NCI-H1105 (cell line): ENCODE measurements around the gene TMEM239.
"Not testable (repeated sequence)": the region's sequence is repeated elsewhere in the genome, so short reads cannot be mapped to it uniquely, and the experiment has no call there.

Experiments
- DNase-seq: peaks from one replicate; lab custom pipeline; 2025; lab: John Stamatoyannopoulos, UW

Gene TMEM239

DNA sequence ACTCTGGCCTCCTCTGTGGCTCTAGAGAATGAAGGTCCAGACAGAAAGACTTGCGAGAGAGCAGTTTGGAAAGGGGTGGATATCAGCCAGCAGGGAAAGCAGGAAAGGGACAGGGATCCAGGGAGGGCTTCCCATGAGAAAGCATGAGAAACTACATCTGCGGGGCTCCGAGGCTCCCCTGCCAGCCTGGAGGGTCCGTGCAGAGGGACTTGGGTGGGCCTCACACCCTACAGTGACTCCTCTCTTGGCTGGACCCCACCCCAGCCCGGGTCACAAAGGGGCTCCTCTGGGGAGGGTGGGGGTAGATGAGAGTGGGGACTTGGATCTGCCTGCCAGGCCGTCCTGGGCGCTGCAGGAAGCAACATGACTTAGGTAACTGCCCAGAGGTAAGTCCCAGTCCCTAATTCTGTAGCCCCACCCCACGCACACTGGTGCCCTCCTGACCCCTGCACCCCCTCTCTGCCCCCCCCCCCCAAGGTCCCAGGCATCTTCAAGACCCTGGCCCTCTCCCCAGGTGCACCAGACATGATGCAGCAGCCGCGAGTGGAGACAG lies at the start of gene TMEM239:
Gene TMEM239, plus strand, starts transcription at position 335 of the 553 bp plus-strand sequence. Its CDS starts 191 bp downstream, at position 526.
- no peak for DNase-seq

DNA sequence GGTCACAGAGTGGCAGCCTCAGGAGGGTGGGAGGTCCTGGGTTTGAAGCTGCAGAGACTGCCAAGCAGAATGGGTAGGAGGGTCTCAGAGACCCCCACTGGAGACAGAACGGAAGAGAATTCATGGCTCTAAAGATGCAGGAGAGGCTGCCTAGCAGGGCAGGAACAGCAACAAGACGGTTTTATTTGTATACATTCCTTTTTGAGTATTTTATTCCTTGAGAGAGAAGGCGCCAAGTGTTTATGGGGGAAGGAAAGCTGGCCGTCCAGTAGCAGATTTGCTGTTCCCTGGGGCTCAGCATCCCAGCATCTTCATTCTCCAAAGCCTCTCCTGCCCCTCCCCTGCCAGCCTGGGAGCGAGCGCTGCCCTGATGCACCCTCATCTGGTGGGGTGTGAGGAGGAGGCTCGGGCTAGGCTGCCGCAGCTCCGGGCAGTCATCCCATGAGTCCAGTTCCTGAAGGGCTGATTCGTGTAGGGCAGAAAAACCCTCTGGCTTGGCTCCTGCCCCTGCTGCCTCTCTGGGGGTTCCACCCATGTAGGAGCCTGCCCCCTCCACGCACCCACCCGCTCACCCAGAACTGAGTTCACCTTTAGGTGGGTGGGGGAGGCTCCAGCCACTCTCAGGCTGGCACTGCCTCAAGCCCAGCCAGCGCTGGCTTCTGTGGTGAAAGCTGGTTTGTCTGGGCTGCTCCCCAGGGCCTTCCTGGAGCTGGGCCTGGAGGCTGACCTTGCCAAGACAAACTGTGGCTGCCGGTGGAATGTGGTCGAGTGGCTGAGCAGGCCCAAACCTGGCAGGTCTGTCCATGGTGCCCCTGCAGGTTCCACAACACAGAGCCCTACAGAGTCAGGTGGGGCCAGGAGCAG lies 48.2 kb upstream of the TMEM239 start:
- DNase-seq, result no peak

DNA sequence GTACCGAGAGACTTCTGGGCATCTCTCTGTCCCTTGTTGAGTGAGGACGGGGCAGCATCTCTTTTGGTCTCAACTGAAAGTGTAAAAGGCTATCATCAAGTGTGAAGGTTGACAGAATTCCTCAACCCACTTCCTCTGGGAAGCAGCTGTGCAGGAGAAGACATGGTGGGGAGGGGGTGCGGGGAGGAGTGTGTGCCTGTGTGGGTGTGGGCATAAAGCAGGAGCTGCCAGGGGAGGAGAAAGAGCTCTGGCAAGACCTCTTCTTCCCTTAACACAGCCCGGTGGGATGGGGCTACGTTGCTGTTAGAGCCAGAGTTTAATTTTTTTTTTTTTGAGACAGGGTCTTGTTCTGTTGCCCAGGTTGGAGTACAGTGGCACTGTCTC lies 47.5 kb upstream of the TMEM239 start:
- DNase-seq, result no peak

DNA sequence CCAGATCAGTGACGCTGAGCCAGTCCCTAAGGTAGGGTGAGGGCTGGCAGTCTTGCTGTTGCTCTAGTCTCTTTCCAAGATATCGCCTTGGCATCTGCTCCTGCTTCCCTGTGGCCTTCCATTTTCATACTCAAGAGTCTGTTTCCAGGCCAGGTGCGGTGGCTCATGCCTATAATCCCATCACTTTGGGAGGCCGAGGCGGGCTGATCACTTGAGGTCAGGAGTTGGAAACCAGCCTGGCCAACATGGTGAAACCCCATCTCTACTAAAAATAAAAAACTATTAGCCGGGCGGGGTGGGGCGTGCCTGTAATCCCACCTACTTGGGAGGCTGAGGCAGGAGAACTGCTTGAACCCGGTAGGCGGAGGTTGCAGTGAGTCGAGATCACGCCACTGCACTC lies 46.1 kb upstream of the TMEM239 start:
- not testable (repeated sequence) for DNase-seq

DNA sequence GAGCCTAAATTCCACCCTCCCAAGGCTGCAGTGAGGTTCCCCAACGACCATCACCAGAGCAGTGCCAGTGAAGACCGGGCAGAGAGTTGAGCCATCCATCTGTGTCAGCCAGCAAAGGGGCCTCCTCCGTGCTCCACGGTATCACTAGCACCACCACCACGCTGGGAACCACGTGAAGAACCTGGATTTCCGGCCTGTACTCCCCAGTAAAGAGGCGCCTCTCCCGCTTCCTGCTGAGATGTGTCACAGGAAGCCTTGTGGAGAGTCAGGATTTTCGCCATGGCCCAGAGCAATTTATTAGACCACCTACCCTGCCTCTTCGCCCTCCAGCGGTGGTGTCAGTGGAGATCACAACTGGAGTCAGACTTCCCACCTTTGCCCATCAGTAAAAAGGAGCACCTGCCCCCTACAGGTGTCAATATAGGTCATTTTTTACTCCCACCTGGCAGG lies 44.5 kb upstream of the TMEM239 start:
- no peak for DNase-seq

DNA sequence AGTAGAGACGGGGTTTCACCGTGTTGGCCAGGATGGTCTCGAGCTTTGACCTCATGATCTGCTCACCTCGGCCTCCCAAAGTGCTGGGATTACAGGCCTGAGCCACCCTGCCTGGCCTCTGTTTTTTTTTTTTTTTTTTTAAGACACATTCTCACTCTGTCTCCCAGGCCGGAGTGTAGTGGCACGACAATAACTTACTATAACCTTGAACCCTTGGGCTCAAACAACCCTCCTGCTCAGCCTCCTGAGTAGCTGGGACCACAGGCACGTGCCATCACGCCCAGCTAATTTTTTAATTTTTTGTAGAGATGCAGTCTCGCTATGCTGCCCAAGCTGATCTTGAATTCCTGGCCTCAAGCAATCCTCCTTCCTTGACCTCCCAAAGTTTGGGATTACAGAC lies 42.4 kb upstream of the TMEM239 start:
- DNase-seq, result no peak

DNA sequence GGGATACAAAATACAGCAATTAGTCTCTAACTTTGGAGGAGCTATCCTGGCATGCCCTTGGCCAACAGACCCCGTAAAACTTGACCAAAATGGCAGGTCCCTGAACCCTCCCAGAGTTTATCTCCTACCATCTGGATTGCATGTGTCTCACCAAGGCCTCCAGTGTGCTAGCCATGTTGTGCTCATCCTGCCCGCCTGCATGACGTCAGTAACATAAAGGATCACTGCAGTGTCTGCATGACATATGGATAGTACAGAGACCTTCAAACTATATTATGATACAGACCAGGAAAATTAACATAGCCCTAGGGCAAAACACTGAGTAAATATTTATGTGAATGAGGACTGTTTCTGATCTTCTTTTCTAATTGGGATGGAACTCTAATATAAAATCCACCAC lies 41.0 kb upstream of the TMEM239 start:
- no peak for DNase-seq

DNA sequence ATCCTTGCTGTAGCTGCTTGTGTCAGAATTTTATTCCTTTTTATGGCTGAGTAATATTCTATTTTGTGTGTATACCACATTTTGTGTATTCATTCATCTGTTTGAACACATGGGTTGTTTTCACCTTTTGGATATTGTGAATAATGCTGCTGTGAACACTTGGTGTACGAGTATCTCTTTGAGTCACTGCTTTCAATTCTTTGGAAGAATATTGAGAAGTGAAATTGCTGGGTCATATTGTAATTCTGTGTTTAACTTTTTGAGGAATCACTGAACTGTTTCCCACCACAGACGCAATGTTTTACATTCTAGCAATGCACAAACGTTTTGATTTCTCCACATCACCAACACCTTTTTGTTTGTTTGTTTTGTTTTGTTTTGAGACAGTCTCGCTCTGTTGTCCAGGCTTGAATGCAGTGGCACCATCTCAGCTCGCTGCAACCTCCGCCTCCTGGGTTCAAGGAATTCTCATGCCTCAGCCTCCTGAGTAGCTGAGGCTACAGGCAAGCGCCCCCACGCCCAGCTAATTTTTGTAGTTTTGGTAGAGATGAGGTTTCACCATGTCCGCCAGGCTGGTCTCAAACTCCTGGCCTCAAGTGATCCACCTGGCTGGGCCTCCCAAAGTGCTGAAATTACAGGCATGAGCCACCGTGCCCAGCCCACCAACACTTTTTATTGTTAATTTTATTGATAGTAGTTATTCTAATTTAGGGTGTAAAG lies 37.4 kb upstream of the TMEM239 start:
- no peak for DNase-seq

DNA sequence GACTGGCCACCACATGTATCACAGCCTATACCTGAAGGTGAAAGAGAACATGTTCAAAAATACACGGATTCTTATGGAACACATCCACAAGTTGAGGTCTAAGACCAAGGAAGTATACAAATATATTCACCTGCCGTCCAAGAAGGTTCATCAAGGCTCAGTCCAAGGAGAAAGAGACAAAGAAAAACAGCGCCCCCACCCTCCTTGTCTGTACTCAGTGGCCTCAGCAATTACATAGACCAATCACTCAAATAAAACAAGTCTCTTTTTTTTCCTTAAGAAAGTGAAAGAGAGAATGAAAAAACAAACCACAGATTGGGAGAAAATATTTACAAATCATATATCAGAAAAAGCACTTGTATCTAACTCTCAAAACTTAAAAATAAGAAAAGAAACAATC lies 35.2 kb upstream of the TMEM239 start:
- DNase-seq, result no peak

DNA sequence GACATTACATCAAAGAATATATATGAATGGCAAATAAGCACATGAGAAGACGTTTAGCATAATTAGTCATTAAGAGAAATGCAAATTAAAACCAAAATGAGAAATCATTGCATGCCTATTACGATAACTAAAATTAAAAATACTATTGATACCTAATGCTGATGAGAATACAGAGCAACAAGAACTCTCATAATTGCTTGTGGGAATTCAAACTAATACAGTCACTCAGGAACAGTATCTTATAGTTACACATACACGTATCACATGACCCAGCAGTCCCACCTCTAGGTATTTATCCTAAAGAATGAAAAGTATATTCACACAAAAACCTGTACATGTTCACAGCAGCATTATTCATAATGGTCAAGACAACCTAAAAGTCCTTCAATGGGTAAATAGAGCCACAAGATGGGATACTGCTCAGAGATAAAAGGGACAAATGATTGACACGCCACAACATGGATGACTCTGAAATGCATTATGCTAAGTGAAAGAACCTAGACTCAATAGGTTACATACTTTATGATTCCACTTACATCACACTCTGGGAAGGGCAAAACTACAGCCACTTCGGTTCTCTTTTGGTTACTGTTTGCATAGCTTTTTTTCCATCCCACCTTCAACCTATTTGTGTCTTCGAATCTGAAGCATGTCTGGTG lies 32.1 kb upstream of the TMEM239 start:
- DNase-seq, result no peak

DNA sequence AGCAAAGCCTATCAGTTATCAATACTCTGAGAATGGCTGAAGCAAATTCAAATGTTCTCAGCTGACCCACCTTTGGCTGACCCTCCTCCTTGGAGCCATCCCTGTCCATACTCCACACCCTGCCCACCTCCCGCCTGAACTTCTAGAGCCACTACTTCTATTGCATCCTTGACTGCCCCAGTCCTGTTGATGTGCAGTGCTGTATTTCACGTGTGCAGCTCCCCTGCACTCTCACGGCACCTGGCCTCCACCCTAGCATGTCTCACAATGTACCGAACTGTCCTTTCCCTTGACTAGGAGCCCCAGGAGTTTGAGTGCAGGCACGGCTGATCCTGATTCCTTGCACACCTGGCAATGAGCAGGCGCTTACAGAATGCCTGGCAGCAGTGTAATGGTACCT lies 22.7 kb upstream of the TMEM239 start:
- no peak for DNase-seq

DNA sequence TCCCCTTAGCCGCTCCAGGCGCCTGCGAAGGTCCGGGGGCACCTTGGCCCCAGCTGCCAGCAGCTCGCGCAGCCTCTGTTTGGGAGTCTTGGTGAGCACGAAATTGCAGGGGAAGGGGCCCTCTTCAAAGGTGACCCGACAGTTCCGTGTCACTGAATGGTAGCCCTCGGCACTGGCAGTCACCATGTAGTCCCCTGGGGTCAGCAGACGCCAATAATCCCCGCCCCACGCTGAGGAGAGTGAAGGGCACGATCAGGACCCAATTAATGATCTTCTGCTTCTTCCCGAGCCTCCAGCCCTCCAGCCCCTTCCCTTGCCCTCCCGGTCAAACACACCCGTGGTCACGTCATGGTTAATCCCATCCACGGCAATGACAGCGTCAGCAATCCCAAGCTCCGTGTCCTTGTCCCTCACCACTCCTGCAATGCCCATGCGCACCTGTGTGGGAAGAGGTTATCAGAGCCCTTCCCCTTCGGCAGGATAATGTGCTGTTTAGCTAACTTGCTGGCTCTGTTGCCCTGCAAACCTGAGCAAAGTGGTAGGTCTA lies 21.9 kb upstream of the TMEM239 start:
- no peak for DNase-seq

DNA sequence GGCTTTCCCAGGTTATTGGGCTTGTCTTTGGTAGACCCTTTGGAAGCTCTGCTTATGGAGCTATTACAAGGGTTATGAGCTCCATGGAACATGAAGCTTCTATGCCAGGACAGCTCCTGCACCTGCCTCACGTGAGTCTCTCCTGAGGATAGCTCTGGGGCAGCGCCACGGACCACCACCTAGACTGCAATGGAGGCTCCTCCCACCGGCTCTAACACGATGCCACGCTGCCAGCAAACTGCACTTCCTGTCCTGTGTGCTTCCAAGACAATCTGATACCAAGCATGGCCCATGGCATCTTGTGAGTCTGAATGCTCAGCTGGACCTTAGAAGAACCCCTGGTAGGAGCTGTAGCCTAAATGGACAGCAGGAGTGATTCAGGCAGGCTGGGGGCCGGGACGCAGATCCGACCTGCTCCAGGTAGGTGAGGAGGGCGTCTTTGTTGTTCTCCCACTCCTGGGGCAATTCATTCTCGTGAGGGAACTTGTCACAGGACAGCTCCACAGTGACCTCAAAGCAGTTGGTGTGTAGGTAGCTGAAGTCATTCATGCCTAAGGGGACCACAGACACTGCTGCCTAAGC lies 21.2 kb upstream of the TMEM239 start:
- no peak for DNase-seq

DNA sequence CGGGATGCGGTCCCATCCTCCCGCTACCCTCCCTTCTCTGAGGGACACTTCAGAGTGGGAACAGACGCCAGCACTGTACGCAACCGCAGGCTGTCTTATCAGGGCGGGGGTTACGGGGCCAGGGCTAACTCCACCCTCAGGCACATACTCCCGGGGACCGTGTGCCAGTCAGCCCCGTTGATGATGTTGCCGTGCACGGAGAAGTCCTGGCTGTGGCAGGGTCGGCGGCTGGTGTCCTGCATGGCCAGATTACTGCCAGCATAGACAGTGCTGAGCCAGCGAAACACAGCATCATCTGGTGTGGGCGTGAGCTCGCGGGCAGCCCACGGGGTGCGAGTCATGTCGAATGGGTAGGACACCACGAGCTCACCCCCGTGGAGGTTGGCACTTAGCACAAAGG lies 20.7 kb upstream of the TMEM239 start:
- no peak for DNase-seq

DNA sequence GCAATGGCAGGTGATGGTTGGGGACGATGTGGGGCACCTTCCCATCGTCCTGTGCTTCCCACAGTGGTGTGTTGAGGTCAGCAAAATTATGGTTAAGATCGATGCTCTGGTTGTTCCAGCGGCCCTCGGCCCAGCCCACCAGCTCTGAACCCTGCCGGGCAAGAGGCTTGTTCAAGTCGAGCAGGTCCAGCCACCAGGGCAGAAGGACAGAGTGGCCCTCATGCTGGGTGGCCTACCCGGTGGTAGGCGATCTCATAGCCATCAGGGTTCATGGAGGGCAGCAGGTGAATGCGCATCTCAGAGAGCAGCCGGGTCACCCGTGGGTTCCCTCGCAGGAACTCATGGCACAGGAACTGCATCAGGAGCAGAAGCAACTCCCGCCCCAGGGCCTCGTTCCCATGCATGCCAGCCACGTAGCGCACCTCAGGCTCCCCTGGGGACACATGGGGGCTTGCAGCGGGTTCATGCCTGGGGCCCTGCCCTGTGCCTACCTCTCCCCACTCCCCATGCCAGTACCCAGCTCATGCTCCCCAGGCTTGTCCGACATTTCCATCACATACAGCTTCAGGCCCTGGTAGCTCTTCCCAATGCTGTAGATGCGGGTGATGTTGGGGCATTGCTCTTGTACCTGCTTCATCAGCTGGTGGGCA lies 20.0 kb upstream of the TMEM239 start:
- DNase-seq, result no peak

DNA sequence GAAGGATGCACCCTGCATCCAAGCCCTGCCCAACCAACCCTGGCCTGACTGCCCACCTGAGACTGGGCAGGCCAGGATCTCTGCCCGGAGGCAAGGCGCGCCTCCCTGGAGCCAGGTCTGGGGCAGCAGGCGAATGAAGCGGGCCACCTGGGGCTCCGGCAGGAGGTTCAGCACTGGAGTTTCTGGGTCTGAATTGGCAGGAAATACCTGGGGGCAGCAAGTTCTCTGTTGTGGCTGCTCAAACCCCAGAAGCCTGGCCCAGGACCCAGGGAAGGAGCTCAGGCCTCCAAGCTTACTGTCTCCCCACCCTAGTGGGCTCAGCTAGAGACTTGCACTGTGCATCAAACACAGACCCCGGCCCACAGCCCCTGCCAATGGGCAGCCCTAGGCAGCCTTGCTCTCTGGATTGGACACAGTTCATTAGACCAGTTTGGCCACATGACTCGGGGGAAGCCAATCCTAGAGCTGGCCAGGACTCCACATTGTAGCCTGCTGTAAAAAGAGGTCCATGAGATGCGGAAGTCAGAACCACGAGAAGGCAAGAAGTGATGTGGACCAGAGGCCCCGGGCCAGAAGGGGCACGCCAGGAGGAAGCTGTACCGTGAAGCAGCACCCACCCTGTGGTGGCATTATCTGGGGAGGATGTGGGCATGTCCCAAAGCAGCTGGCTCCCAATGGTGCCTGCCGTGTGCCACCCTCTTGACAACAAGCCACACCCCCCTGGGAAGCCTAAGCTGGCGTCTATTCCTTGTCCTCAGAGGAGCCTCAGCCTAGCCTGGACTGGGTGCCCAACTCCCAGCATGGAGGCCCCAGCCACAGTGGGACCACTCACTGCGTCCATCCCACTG lies 18.8 kb upstream of the TMEM239 start:
- no peak for DNase-seq

DNA sequence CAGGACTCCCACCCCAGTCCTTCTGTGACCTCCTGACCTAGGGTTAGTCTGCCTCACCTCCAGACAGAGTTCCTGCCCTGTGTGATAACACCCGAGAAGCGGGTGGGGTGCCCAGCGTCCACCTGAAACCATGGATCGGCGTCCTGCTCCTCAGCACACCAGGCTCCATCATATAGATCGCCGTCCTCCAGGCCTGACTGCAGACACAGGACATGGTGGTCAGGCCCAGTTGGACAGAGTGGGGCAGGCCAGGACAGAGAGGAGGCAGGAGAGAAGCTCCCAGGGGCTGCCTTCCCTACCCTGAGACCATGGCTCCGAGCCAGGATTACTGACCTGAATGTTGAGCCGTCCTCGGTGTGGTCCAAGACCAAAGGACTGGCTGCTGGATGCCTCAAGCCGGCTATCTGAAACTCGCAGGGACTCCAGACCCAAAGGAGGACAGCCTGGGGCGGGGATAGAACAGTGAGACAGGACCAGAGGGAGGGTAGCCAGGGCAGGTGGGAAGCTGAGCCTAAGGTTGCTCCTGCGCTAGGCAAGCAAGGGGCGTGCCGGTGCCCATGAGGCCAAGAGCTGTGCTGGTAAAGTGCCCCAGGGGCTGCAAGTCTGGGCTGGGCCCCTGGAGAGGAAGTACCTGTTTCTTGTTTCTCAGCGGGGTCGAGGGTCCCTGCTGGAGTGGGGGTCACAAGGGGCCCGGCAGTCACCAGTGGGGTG lies 17.9 kb upstream of the TMEM239 start:
- no peak for DNase-seq

DNA sequence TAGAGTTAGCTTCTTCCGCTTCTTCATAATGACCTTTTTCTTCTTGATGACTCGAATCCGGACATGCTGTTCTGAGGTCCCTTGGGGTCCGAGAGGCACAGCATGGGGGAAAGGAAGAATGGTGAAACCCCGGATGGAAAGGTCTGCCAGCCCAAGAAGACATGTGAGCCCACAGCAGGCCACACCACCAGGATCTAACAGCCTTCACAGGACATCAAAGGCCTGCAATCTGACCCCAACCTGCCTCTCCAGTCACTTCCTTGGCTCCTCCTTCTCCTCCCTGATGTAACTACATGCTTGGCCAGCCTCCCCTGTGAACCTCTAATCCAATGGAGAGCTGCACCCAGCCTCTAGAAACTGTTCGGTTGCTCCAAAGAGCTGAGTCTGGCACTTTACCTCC lies 17.4 kb upstream of the TMEM239 start:
- DNase-seq, result no peak

DNA sequence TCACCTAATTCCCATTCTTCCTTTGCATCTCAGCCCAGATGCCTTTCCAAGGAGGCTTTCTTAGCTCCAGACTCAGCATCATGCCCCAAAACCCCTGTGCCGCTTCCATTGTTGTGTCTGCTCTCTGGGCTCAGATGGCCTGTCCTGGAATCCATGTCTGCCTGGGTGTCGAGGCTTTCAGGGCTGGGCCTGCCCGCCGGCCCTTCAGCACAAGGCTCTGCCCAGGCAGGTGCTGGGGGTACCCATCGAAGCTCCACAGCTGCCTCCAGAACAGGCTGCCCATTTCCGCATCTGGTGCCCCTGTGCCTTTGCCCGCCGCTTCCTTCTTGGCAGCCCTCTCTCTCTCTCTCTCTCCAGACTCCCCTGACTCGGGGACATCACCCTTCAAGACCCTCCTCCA lies 16.9 kb upstream of the TMEM239 start:
- no peak for DNase-seq
